Activated CD4-positive, alpha-beta T cell treated with anti-CD3 and anti-CD28 coated beads for 4 hours (primary cell): ENCODE data around the gene TPRG1L.
A peak's percentile ranks its signal among the peaks of the same experiment; 100 is the strongest.
"Not testable (repeated sequence)": the region's sequence is repeated elsewhere in the genome, so short reads cannot be mapped to it uniquely, and the experiment has no call there.

Experiments used
- DNase-seq, 2 donors: peaks; one replicate each; pipeline ENCODE4 v3.0.0-alpha.2; 2020

Gene TPRG1L

GRCh38 chr1:3624200-3625136, at the start of gene TPRG1L:
Gene TPRG1L (plus strand): TSS chr1:3625015. CDS start chr1:3625073, 58 bp downstream.
- DNase-seq, result peak; percentile 97 to 98

- not testable (repeated sequence) for DNase-seq
These were observed 49.3 kb upstream of the TPRG1L start for GRCh38 chr1:3575515-3575914.

- no peak for DNase-seq
These were observed 48.8 kb upstream of the TPRG1L start for GRCh38 chr1:3575993-3576392.

- no peak for DNase-seq
These were observed 47.5 kb upstream of the TPRG1L start for GRCh38 chr1:3577300-3577699.

- DNase-seq, result no peak
These were observed 46.9 kb upstream of the TPRG1L start for GRCh38 chr1:3577711-3578432.

GRCh38 chr1:3578433-3578805, 46.4 kb upstream of the TPRG1L start:
- DNase-seq, result no peak

GRCh38 chr1:3578906-3579305, 45.9 kb upstream of the TPRG1L start:
- DNase-seq, result no peak

GRCh38 chr1:3579626-3580025, 45.2 kb upstream of the TPRG1L start:
- DNase-seq, result no peak

GRCh38 chr1:3580231-3580630, 44.6 kb upstream of the TPRG1L start:
- DNase-seq, result no peak

GRCh38 chr1:3581296-3582036, 43.3 kb upstream of the TPRG1L start:
- DNase-seq, result no peak

GRCh38 chr1:3583751-3584150, 41.1 kb upstream of the TPRG1L start:
- DNase-seq, result not testable (repeated sequence)

- DNase-seq, result peak; percentile 25 to 33
These were observed 39.9 kb upstream of the TPRG1L start for GRCh38 chr1:3584915-3585314.

- DNase-seq, result peak in 1 of 2 donors; percentile 9
These were observed 39.4 kb upstream of the TPRG1L start for GRCh38 chr1:3585353-3585868.

GRCh38 chr1:3585940-3586568, 38.8 kb upstream of the TPRG1L start:
- DNase-seq, result no peak

GRCh38 chr1:3586986-3587759, 37.6 kb upstream of the TPRG1L start:
- no peak for DNase-seq

- no peak for DNase-seq
These were observed 36.4 kb upstream of the TPRG1L start for GRCh38 chr1:3588395-3588794.

GRCh38 chr1:3590139-3590763, 34.6 kb upstream of the TPRG1L start:
- no peak for DNase-seq

GRCh38 chr1:3590951-3591865, 33.6 kb upstream of the TPRG1L start:
- no peak for DNase-seq

- DNase-seq, result no peak
These were observed 31.5 kb upstream of the TPRG1L start for GRCh38 chr1:3593334-3593733.

GRCh38 chr1:3593745-3594144, 31.1 kb upstream of the TPRG1L start:
- DNase-seq, result no peak
